ENCODE results near the gene CDC42EP1.
A peak's percentile ranks its signal among the peaks of the same experiment; 100 is the strongest.
"Not testable (repeated sequence)": the region's sequence is repeated elsewhere in the genome, so short reads cannot be mapped to it uniquely, and the experiment has no call there.

CDC42EP1 gene

DNA sequence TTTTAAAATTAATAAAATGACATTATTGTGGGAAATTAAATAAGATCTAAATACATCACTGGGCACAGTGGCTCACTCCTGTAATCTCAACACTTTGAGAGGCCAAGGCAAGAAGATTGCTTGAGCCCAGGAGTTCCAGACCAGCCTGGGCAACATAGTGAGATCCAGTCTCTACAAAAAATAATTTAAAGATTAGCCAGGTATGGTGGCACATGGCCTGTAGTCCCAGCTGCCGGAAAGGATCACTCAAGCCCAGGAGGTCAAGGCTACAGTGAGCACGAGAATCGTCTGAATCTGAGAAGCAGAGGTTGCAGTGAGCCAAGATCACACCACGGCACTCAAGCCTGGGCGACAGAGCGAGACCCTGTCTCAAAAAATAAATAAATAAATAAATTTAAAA lies 25.1 kb upstream of the CDC42EP1 start:
- no peak for DNase-seq

DNA sequence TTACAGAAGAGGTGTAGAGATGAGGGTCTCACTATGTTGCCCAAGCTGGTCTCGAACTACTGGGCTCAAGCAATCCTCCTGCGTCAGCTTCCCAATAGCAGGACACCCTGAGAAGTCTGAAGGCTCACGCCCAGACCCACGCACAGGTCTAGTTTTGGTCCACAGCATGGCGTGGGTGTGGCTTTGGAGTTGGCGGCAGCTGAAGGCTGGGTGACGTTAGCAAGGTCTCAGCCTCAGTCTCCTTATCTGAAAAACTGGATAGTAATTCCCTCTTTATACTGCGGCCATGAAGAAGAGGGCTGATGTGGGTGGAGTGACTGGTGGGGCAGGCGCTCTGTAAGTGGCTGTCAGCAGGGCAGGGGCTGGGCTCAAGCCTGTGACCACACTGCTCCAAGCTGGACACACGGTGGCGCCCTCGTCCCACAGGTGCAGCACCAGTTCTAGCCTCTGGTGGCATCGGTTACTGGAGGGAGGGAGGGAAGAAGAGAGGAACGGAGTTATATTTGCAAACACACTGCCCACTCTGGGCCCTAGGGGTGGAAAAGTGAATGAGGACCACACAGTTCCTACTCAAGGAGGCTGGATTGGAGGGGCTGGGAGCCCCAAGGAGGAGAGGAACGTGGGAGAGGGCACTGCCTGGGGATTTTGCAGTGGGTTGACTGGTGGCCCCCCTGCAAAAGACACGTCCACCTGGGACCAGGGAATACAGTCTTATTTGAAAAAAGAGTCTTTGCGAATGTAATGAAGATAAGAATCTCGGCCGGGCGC lies 21.5 kb upstream of the CDC42EP1 start:
- DNase-seq = peak; percentile 90

DNA sequence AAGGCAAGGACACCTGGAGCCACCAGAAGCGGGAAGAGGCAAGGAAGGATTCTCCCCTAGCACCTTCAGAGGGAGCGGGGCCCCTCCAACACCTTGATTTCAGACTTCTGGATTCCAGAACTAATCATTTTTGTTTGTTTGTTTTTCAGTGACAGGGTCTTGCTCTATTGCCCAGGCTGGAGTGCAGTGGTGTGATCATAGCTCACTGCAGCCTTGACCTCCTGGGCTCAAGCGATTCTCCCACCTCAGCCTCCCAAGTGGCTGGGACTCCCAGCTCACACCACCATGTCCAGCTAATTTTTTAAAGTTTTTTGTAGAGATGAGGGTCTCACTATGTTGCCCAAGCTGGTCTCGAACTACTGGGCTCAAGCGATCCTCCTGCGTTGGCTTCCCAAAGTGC lies 20.5 kb upstream of the CDC42EP1 start:
- DNase-seq = not testable (repeated sequence)

DNA sequence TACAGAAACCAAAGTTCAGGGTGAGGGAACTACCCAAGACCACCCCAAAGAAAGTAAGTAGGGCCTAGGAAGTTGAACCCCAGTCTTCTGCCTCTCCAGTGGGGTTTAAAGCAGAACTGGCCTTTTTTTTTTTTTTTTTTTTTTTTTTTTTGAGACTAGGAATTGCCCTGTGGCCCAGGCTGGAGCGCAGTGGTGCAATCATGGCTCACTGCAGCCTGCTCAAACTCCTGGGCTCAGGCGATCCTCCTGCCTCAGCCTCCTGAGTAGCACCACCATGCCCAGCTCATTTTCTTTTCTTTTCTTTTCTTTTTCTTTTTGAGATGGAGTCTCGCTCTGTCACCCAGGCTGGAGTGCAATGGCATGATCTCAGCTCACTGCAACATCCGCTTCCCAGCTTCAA lies 17.9 kb upstream of the CDC42EP1 start:
- DNase-seq = not testable (repeated sequence)

DNA sequence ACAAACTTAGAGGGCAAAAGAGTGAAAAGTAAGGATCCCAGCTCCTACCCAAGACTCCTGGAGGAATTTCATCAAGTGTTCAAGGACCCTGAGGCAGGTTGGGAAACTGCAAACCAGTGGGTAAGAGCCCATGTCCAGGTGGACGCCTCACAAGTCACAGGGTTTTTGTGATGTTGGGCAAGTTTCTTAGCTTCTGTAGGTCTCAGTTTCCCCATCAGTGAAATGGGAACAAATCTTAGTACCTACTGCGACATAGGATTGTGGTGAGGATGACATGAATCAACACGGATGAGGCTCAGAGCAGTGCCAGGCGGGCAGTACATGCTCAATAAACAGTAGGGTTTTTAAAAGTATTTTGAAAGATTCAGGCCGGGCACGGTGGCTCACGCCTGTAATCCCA lies 17.3 kb upstream of the CDC42EP1 start:
- DNase-seq = no peak

DNA sequence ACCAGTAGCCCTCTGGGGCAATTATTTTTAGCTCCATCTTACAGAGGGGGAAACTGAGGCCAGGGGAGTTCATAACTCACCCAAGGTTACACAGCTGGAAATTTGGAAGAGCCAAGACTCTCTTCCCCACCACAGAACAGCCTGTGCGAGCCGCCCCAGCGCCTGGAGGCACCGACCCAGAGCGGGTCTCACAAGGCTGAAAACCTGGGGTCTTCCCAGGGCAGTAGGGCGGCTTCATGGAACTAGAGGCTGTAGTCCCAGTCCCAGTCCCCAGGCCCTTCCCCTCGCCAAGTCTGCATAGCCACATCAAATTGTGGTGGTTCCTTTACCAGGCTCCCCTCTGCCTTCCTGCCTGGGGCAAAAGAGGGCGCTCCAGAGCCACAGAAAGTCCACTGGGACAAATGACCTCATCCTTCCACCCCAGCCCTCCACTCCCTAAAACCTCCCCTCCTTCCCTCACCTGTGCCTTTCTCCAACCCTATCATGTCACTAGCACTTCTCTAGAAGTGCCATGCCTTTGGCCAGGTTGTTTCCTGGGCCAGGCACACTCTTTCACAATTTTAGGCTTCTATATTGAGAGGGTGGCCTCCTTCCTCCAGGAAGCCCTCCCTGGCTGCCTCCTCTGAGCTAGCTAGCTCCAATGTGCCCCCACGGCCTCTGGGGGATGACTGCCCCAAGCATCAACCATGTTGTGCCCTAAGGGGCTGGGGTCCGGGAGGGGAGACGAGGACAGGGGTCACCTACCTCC lies 15.2 kb upstream of the CDC42EP1 start:
- peak; percentile 51 for DNase-seq

DNA sequence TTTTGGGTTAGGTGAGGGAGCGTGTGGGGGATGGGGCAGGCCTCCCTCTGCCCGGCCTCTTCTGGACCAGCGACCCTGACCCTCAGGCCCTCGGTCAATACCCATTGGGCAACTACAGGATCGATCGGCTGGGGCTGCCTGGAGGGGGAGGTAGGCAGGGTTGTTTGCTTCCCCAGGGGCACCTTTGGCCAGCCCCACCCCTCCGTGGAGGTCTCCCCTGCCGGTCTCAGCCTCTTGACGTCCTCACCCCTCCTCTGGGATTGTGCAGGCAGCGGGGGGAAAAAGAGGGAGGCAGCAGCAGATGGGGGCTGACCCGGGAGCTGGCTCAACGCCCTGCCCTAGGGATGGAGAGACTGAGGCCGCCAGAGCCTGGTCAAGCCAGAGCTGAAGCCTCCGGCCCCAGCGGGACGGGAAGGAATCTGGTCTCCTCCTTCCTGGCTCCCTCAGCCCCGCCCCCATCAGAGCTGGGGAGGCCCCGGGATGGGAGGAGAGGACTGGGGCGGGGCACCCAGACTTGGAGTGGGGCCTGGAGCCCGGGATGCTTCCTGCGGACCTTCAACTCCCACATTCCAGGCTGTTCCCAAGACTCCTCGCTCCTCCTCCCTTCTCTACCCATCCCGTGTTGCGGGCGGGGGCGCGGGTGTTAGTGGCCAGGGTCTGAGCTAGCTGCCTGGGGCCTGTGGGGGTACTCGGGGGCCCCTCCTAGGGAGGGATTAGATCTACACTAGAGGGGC lies 14.4 kb upstream of the CDC42EP1 start:
- DNase-seq = no peak

DNA sequence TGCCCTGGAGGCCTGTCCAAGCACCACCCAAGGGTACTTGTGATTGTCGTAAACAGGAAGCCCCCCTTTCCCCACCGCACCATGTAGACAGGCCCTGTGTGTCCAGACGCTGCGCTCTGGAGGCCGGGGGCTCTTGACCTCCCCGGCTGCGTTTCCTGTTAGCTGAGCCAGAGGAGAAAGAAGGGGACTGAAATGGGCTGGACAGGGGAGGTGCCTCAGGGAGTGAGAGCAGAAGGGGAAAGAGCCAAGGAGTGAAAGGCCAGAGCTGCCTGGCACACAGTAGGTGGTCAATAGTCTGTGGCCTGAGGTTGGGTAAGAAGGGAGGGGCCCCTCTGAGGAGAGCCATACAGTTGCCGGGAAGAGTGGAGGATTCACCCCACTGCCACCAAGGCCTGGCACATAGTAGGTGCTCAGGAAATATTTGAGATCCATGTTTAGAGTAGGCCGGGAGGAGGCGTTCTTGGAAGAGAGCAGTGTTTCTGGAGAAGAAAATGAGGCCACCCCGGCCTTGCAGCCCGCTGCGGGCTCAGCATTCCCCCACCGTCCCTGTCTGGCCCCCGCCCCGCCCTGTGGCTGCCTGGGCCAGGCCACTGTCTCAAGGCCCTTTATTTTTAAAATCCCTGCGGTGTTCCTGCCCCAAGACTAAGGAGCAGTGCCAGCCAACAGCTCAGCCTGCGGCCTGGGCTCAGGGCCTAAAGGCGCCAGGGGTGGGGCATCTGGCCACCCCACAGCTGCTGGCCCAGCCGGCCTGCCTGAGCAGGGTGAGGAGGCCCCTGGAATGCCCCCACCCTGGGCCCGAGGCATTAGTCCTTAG lies 13.6 kb upstream of the CDC42EP1 start:
- DNase-seq = no peak

DNA sequence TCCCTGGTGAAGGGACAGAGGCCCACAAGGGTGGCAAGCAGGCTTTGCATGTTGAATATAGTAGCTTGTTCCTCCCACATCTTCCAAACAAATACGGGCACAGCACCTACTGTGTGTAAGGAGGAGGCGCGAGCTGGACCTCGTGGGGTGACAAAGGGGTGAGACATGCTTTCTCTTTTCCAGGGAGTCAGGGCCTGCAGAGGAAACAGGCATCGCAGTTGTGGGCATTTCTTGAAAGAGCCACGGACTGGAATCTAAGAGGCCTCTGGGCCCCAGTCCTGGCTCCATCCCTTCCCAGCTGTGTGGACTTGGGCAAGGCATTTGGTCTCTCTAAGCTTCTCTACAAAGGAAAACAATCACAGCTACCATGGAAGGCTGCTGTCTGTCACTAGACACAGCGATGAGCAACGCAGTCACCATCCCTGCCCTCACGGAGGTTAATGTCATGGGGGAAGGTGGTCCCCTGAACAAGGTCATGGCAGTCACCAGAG lies 13.0 kb upstream of the CDC42EP1 start:
- DNase-seq = no peak

DNA sequence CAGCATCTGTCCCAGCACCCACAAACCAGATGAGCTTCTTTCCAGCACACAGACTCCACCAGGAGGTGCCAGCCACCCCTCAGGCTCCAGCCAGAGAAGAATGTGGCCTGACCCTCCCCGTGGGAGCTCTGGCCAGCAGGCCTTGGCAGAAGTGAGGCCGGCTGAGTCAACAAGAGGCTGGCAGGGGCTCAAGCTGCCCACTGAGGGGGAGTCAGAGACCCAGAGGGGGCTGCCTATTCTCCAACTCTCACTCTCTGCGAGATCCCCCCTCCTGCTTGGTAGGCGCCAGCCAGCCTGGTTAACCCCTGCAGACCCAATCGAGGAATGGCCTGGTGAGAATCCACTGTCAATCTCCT lies 10.6 kb upstream of the CDC42EP1 start:
- peak; percentile 65 for DNase-seq

DNA sequence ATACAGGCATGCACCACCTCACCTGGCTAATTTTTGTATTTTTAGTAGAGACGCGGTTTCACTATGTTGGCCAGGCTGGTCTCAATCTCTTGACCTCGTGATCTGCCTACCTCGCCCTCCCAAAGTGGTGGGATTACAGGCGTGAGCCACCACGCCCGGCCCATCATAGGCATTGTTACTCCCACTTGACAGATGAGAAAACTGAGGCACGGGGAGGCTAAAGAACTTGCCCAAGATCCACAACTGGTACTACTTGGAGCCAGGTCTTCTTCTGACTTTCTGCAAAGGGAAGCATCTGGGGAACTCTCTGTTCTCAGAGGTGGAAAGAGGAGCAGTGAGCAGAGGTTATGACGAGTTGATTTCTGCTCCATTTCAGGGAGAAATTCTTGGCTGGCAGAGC lies 9.4 kb upstream of the CDC42EP1 start:
- DNase-seq = not testable (repeated sequence)

DNA sequence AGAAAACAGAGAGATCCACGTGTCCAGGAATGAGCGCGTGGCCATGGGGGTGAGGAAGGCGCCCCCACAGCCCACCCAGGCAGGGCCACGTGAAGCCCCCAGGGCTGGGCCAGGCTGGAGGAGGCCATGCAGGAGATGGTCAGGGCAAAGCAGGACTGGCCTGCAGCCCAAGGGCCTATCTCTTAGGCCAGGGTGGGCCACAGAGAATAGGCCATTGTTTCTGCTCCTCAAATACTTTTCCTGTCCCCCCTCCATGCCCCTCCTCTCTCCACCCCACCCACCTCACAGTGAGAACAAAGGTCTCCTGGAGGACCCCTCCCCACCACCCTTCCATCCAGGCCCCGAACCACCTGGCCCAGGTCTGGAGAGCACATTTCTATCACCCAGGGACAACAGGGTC lies 8.3 kb upstream of the CDC42EP1 start:
- no peak for DNase-seq

DNA sequence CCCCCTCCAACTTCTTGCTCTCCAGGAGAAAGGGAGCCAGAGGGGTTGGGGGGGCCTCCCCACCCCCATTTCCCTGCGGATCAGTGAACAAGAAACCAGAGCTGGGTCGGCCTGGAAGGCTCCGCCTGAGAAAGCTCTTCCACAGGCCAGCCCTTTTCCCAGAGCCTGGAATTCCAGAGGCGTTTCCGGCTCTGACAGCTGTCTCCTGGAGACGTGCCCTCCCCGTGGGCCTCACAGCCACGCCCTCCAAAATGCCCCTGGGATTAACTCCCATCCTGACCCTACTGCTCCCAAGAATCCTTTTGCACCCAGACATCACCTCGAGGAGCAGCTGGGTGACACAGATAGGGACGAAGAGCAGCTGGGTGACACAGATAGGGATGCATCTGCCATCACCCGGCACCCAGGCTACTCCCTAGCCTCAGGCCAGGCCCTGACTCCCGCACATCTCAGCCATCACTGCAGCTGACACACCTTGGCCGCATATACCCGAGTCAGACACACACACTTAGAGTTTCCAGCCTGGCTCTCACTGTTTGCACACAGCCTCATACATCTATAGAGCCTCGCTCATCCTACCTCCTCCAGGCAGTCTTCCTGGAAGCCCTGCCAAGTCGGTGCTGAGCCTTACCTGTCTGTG lies 7.6 kb upstream of the CDC42EP1 start:
- peak; percentile 55 for DNase-seq

DNA sequence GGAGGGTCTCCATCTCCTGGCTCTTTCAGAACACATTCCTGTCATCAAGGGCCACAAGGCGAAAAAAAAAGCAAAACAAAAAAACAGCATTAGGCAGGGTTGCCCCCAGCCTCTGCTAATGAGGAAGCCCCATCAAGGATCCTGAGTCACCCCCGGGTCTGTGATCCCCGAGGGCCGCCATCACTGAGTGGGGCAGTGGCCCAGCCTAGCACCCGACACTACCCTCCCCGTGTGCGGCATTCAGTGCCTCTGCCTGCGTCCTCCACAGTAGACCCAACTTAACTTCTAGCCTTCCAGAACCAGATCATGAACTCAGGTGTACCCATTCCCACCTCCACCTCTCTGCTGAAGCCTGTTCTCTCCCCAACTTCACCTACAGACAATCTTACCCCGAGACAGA lies 6.6 kb upstream of the CDC42EP1 start:
- DNase-seq = no peak

DNA sequence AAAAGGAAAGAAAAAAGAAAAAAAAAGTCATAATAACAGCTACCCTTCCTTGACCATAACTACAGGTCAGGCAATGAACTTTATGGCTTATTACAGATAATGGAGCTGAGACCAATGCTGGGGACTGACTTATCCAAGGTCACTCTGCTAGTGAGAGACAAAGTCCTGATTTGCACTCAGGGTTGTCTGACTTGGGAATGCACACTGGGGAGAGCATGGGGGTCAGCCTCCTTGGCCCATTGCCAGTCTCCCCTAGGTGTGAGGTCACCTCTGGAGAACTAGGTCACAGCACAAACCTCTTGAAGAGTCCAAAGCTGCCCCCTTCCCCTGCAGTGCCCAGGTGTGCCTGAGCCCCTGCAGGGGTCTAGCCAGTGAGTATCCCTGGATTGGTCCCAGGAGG lies 5.3 kb upstream of the CDC42EP1 start:
- no peak for DNase-seq

DNA sequence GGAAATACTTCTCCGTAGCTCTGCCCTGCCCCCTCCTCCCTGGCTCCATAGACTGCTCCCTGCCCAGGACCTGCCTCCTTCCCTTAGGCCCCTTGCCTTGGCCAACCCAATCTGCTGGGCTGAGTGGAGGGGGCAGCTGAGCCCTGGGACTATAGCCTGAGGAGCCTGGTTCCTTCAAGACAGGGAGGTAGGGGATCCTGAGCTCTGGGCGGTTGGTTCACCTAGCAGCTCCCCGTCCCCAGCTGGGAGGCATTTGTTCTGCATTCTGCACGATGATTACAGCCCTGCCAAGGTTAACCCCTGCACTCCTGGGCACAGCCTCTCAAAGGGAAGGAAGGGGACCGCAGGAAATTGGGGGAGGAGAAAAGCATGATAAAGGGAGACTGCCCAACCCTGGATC lies 3.6 kb upstream of the CDC42EP1 start:
- peak; percentile 41 for DNase-seq

DNA sequence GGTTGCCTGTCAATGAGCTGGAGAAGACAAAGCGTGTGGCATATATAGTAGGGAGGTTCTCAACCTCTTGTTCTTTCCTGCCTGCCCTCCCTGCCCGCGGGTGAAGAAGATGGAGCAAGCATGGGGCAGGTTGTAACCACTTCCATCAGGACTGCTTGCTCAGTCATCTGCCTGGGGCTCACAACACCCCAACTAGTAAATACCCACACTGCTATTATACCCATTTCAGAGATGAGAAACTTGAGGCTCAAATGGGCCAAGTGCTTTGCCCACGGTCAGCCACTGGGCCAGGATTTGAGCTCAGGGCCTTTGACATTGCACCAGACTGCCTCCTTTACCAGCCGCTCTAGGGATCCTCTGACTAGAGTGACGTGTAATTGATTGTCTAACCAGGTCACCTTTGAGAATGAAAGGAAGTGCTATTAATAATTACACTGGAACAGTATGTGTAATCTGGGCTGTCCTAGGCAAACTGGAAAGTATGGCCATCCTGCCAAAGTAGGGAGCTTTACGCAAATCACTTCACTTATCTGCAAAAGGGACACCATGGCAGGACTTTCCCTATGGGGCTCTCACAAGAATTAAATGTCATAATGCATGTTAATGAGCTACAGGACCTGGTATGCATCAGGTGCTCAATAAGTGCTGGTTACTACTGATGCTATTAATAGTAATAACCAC lies 2.8 kb upstream of the CDC42EP1 start:
- no peak for DNase-seq

DNA sequence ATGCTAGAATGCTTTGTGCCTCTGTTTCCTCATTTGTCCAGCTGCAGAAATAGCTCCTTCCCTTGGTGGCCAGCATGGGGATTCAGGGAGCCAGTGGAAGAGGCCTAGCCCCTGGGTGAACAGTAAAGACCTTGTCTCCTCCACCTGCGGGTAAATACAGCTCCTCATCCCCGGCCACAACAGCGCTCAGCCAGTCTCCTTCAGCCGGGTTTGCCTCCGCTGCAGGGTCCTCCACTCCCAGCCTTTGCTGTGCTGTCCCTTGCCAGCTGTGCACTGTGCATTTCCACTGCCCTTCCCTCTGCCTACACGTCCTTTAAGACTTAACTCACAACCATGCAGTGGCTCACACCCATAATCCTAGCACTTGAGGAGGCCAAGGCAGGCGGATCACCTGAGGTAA lies 1.5 kb upstream of the CDC42EP1 start:
- DNase-seq = no peak

DNA sequence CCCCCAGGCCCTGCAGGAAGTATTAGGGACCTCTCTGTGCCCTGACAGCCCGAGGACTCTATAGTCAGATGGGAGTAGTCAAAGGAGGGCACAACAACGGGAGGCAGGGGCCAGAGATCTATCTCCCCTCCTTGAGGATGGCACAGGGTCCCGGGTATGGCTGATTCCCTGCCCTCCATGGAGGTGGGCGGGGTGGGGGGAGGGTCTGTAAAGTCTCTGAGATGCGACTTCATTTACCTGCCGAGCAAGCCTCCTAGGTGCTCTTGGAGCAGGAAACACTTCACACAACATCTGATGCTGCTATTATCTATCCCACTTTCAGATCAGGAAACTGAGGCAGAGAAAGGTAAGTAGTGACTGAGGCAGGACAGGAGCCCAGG lies 769 bp upstream of the CDC42EP1 start:
- DNase-seq = no peak

DNA sequence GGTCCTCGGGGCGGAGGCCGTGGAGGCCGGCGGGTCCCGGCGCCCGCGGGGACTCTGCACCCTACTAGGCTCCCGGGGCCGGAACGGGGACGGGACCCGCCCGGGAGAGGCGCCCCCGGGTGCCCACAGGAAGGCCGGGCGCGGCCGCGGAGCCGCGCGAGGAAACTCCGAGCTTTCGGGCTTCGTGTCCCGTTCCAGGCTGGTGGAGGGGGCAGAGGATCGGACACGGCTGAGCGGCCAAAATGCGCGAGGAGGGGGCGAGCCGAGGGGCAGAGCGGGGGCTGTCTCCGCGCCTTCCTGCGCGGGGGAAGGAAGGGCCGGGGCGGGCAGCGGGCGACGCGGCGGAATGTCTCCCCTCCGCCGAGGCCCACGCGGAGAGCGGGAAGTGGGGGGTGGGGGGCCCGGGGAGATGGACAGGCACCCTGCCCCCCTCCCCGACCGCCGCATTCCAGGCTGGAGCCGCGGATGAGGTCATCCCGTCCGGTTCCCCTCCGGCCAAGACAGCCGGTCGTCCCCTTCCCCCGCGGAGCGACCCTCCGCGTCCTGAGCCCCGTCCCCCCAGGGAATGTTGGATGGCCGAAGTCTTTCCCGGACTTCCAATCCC lies 430 bp downstream of the CDC42EP1 start:
- DNase-seq = no peak
